Measurements from ENCODE around the gene CEMIP.
"Not testable (repeated sequence)": the region's sequence is repeated elsewhere in the genome, so short reads cannot be mapped to it uniquely, and the experiment has no call there.

CEMIP gene

DNA sequence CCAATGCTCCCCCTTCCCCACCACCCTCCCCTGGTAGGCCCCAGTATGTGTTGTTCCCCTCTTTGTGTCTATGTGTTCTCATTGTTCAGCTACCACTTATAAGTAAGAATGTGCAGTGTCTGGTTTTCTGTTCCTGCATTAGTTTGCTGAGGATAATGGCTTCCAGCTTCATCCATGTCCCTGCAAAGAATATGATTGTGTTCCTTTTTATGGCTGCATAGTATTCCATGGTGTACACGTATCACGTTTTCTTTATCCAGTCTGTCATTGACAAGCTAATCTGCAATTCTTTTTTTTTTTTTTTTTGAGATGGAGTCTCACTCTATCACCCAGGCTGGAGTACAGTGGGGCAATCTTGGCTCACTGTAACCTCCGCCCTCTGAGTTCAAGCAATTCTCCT lies 15.9 kb upstream of the CEMIP start:
- DNase-seq = not testable (repeated sequence)

DNA sequence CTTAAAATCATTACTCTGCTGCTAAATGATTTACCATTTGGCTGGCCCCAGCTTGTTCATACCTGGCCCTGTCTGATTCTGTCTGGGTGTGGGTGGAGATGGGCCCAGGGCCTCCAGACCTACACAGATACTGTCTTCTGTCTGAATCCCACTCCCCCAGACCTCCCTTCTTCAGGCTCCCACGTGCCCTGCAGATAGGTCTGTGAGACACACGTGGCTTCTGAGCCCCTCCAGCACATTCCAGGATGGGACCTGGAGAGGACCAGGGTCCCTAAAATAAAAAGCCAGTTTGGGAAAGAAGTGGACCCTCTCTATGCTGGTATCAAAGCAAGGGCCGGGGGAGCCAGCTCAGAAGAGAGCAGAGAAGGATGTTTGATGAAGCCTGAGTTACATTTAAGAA lies 14.6 kb upstream of the CEMIP start:
- no peak for DNase-seq

DNA sequence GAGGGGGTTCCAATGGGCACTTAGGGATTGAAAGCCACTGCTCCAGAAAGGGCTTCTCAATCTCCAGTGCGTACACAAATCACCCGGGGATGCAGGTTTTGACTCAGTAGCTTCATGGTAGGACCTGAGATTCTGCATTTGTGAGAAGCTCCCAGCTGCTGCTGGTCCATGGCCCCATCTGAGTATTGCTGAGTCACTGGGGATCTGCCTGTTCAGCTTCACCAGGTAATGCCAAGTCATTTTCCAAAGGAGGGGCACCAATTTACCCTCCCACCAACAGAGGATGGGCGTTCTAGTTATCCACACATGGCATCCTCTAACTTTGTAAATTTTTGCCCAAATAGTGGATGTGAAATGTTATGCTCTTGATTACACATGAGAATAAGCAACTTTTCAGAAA lies 12.9 kb upstream of the CEMIP start:
- no peak for DNase-seq

DNA sequence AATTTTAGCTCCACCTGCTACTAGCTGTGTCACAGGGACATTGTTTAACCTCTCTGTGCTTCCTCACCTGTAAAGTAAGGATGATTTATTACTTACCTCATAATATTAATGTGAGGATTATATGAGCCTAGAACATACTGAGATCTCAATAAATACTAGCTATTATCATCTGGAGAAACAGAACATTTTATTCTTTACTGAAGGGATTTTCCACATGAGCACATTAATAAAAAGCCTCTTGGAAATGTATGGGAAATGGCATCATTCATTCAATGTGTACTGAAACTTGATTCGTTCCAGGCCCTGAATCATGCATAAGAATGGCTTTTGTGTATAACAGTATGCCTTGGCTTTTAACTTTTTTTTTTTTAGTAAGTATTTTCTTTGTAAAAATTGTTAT lies 11.0 kb upstream of the CEMIP start:
- no peak for DNase-seq

DNA sequence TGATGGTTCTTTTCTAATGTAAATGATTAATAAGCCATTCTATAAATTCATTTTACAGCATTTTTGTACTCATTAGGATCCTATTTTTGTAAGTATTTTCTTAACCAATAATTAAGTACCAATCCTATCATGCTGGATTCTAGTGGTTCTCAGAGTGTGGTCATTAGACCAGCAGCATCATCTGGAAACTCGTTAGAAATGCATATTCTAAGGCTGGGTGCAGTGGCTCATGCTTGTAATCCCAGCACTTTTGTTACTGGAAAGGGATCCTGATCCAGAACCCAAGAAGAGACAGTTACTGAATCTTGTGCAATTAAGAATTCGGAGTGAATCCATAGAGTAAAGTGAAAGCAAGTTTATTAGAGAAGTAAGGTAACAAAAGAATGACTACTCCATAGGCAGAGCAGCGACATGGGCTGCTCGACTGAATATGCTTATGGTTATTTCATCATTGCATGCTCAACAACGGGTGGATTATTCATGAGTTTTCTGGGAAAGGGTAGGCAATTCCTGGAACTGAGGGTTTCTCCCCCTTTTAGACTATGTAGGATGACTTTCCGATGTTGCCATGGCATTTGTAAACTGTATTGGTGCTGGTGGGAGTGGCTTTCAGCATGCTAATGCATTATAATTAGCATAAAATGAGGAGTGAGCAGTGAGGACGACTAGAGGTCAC lies 9.9 kb upstream of the CEMIP start:
- no peak for DNase-seq

DNA sequence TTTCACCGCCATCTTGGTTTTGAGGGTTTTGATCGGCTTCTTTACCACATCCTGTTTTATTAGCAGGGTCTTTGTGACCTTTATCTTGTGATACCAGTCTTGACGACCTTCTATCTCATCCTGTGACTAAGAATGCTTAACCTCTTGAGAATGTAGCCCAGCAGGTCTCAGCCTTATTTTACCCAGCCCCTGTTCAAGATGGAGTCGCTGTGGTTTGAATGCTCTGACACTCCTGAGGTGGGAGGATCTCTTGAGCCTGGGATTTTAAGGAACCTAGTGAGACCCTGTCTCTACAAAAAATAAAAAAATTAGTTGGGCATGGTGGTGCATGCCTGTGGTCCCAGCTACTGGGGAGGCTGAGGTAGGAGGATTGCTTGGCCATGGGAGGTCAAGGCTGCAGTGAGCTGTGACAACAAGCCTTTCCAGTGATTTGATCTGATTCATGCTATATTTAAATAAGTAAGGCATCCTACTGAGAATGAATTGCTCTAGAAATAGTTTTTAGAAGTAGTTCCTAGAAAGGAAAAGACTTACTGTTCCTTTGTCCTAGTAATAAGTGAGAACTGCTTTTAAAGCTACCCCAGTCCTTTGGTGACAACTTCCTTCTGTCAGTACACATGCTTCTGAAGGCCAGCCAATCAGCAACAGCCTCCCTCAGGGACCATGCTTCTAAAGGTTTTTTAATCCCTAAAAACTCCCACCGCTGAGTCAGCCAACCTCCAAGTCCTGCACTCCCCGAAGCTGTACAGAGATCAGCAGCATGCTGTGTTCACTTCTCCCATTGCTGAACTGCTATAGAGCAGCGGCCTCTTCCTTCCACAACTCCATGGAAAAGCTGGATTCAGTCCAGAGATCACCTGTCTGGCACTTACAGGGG lies 9.1 kb upstream of the CEMIP start:
- no peak for DNase-seq

DNA sequence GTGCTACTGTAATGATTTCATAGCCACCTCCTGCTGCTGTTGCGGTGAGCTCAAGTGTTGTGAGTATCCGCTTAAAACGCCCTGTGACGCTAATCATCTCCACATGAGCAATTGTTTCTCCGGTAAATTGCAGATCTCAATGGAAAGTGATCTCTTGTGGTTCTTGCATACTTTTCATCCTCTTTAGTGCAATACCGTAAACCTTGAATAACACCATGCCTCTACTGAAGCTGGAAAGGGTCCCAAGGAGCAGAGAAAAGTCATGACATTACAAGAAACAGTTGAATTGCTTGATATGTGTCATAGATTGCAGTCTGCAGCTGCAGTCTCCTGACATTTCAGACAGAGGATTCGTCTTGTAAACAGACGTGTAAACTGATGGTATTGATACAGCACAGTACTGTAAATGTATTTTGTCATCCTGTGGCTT lies 6.0 kb upstream of the CEMIP start:
- no peak for DNase-seq

DNA sequence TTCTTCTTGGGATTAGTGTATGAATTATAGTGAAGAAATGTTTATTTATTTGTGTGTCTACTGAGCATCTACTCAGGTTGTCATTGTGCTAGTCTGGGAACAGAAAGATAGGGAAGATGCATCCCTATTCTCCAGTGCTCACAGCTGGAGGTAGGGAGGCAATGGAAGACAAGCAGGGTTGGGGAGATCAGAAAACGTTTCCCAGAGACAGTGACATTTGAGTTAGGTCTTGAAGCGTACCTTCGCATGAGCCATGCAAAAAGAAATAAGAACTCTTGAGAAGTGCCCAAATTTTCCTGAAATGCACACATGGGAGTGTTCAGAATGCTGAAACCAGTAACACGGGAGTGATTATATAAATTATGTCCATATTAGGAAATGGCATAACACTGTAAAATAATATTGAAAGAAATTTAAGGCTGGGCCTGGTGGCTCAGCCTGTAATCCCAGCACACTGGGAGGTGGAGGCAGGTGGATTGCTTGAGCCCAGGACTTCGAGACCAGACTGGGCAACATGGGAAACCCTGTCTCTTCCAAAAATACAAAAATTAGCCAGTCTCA lies 5.3 kb upstream of the CEMIP start:
- no peak for DNase-seq

DNA sequence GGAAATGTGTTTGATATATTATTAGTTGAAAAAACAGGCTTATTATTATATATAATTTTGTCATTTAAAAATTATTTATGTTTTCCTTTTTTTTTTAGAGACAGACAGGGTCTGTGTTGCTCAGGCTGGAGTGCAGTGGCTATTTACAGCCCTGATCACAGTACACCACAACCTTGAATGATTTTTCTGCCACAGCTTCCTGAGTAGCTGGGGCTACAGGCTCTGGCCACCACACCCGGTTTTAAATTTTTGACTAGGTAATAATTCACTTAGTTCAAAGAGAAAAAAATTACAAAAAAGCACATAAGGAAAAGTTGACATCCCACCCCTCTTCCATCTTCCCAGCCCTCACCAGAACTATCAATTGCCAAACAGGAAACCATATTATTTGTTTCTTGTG lies 4.7 kb upstream of the CEMIP start:
- DNase-seq = no peak

DNA sequence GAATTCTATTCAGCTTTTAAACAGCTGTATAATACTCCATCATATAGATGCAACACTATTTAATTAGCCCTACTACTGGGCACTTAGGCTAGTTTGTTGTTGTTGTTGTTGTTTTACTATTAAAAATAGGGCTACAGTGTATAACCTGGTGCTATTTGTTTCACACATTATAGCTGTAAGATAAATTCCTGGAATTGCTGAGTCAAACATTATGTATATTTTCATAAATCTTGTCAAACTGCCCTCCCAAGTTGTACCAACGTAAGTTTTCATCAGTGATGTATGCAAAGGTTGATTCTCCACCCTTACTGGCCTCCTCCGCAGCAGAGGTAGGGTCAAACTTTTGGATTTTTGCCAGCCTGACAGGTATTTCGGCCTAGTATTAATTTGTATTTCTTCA lies 3.8 kb upstream of the CEMIP start:
- DNase-seq = no peak

DNA sequence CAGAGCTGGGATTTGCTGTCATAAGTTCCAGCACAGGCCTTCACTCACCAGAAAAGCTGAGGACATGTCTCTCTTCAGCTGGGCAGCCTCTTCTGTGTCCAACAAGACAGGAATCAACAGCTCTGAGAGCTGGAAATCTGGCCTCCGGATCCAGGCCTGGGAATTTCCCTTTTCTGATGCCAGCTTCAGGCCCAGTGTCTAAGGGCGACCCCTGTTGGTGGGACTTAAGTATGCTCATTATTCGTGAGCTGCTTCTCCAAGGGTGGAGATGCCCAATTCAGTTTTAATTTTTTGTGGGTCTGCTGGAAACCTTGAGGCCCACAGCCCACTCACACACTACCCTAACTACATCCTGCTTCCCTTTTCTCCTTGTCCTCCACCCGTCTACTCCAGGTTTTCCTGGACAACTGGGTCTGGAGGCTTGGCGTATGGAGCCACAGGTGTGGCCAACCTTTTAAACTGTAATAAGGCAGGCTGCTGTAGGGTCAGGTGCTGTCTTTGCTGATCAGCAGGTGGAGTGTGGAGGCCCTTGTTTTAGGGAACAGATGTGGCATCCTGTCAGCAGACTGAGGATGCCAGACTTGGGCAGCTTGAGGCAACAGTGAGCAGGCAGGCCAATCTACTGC lies 2.6 kb upstream of the CEMIP start:
- peak; percentile 9 to 37 (median 19) for DNase-seq

DNA sequence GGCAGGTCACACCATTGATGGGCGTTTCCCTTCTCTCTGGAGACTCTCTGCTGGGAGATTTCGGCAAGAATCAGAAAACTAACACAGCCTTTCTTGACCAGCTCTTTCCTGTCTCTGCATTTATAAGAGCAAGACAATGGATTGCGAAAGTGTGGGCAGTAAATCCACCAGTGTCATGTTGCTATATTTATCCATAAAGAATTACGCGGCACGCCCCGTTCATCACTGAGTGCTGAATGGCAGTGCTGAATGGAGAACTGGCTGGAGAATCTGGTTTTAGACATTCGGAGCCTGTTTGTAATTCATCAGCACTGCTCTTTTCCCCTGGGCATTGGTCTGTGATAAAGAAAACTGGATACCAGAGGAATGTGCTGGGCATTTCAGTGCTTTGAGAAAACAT lies 2.0 kb upstream of the CEMIP start:
- no peak for DNase-seq

DNA sequence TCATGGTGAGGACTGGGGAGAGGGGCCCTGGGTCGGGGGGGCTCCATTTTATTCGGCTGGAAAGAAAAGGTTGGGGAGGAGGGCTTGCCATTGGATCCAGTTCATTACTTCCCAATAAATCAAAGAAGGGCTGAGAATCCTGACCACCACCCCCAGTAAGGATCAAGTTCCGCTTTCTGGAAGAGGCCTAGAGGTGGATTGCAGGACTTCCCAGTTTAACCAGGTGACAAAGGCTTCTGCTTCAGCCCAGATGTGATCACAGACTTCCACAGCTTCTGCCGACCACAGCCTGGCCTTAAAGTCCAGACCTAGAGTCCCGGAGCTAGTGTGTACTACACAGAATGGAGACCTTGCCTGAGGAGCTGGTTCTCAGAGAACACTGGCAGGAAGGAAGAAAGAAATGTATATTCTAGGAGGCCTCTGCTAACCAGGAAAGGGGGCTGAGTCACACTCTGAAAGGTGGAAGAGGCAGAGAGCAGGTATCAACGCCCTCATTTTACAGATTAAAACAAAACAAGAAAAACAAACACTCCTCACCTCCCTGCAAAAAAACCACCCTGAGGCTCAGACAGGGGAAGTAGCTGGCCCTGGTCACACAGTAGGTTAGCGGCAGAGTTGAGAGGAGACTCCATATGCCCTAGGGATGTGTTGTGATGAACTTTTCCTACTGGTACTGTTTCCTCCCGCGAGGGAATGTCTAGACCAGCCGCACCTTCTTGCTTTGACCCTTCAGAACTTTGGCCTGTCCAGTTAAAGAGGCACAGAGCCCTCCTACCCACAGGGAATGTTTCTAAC lies 1.1 kb upstream of the CEMIP start:
- DNase-seq = no peak

DNA sequence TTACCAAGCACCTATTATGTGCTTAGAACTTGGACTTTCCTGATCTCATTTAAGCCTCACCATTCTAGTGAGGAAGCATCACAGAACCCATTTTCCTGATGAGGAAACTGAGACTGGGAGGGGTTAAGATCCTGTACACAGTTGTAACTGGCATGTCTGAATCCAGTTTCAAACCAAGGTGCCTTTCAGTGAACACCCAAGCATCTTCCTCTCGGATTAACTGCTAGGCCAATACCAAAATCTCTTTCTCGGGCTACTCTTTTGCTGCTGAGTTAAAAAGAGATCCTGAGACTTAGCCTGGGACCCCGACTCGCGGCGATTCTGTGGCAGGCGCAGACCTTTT lies 578 bp upstream of the CEMIP start:
- DNase-seq = no peak

DNA sequence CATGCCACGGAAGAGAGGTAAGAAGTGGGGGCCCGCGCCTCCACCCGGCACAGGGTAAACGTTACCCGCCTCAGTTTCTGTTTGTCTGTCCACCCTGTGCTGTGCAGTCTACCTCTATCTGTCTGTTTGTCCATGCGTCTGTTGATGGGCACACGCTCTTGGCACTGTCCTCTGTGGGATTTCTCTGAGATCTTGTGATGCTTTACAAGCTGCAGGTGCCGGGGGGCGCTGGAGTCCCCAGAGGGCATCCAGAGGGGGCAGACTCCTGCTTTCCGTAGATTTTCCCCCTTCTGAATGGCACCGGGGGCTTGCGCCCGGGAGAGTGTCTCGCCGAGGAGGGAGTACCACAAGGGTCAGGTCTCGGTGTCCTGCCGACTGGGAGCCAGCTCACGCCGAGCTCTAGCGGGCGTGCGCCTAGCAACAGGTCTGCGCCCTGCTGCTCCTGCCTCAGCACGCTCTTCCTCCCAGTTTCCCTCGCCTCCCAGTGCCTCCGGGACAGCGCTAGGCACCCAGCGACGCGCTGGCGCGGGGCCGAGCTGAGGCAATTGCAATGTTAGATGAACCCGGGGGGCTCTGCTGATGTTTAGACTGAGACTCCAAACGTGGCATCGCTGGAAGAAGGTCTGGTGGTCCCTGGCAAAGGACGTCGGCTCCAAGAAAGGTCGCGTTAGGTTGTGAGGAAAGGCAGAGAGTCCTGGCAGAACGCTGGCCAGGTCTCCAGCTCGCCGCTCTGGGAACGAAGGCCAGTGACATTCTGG lies 667 bp downstream of the CEMIP start:
- DNase-seq = no peak

DNA sequence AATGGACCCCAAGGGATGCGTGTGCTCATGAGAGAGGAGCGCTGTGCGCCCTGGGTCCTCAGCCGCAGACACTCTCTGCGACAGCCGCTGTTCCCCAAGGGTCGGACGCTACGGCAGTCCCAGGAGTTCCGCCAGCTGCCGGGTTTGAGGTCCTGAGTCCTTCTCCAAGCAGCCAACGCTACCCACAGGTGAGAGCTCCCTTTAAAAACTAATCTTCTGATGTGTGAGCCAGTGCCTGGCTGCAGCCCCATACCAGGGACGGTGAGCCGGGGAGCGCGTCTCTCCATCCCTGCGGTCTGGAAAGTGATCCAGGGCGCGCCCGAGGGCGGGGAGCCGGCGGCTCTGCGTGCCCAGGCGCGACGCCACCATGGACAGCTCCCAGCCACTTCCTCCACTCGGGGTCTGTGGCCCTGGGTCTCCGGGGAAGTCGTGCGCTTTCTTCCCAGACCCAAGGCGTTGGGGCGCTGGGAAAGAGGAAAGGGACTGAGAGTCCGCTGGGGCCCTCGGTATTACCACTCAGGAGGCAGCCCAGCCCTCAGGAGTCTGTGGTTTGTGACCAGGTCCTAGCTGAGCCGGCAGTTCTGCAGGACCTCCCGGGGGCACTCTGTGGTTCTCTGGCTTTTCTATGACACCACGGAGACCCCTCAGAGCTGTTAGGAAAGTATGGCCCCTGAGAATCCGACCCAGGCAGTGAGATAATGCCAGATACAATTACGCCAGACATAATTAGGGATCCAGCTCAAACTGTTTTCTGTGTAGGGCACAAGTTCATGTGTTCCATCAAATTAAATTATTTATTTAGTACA lies 1.4 kb downstream of the CEMIP start:
- no peak for DNase-seq

DNA sequence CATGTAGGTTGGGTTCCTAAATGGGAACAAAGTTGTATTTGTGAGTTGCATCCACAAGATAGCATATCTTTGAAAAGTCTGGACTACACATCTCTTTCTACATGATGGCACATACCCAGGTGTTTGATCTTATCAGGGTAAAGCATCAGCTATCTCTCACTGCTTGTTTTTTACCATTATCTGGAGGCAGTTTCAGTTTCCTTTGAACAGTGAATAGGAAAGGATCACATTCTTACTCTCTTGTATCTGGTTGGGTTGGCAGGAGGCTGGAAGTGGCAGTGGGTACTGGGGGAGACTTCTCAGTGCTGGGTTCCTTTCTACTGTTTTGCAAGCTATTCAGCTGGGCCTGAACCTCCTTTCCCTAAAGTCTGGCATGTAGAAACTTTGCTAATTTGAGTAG lies 4.1 kb downstream of the CEMIP start:
- DNase-seq = no peak

DNA sequence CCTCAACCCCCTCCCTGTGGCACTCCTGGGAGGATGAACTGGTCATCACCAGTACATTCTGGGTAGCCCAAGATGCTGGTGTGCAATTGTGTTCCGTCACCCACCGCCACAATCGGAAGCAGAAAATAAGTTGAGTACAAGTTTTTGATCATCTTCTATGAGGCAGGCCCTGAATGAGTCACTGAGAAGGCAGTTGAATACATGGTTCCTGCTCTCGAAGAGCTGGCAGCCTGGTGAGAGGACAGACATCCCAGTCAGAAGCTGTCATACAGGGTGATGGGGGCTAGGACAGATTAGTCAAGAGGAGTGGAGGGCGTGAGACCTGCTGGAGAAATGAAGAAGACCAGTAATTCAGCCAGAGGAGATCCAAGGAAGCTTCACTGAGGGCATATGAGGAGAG lies 6.2 kb downstream of the CEMIP start:
- DNase-seq = no peak

DNA sequence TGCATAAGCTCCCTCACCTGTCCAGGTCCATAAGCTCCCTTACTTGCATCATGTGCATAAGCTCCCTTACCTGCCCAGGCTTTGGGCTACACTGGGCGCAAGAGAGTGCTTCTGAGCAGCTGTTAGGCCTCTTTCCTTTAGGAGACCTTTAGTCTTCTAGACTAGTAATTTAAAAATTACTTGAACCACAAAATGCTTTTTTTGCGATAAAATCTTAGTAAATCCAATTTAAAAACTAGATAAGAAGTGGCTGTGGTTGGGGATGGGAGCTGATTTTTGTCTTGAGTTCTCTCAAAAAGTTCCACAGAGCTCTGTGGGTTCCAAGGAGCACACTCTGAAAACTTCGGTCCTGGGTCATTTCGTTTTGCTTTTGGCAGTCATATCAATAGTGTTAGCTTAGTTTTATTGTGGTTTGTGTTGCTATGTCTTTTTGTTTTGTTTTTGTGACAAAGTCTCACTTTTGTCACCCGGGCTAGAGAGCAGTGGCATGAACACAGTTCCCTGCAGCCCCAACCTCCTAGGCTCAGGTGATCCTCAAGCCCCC lies 6.7 kb downstream of the CEMIP start:
- DNase-seq = no peak

DNA sequence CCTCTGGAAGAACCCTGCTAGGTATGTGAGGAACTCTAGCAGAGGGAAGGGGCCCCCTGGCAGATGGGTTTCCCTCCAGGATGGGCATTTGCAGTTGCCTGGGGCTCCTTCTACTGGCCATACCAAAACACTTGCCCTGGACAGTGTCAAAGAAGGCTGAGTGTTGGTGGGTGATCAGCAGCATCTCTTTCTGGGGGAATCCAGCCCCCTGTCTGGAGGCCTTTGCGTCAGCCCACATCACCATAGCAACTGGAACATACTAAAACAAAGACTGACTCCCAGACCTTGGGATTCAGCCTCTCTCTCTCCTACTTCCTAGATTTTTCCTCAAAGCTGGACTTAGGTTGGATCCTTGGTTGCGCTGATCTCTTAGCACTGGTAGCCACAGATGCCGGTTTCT lies 8.1 kb downstream of the CEMIP start:
- DNase-seq = no peak

DNA sequence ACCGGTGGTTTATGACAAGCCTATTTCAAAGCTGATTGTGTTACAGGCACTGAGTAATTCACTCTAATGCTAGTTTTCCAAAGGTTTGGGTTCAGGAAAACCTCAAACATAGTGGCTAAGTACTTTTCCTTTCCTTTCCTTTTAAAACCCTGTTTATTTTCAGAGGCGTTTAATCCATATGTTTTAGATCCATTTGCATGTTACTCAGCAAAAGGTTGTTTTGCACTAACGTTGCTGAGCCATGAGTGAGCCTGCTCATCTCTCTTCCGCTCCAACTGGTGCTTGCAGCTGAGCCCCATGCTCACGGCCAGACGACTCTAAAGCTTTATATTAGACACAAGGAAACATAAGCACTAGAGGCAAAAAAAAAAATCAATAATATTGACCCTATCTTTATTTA lies 9.4 kb downstream of the CEMIP start:
- DNase-seq = no peak

Measured in activated CD4-positive, CD25-positive, alpha-beta regulatory T cell (primary cell).